GM12872 (cell line): Measurements from ENCODE around the gene SPIRE2.
A peak's percentile ranks its signal among the peaks of the same experiment; 100 is the strongest.

Source experiments
- CTCF ChIP-seq: IDR thresholded peaks from 3 replicates; pipeline ENCODE4 v1.5.1; 2011; ENCODE audit warnings: low read depth, mild to moderate bottlenecking, low read length, moderate library complexity; ENCODE audit not compliant: insufficient read depth

The SPIRE2 gene

DNA sequence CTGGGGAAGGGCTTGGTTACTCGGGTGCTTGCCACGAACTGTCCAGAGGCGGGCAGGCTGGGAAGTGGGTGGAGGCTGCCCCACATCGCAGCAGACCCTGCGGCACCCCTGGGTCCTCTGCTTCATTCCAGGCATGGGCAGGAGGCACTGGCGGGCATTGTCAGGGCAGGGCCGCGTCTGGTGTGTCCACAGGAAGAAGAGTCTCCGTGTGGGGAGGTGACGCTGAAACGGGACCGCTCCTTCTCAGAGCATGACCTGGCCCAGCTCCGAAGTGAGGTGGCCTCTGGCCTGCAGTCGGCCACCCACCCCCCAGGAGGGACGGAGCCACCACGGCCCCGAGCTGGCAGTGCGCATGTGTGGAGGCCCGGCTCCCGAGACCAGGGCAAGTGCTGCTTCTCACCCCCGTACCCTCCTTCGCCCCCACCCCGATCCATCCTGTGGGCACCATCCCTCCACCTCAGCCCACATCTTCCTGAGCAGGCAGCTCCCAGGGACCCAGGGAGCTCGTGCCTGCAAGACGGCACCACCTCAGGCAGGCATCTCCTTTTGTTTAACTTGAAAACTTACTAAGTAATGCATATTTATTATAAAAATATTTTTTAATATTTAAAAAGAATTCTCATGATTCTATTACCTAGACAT is 30.8 kb downstream of the SPIRE2 start:
- TF ChIP-seq CTCF = no peak

GRCh38 chr16:89859615-89860007 is 31.3 kb downstream of the SPIRE2 start:
- TF ChIP-seq CTCF = no peak

DNA sequence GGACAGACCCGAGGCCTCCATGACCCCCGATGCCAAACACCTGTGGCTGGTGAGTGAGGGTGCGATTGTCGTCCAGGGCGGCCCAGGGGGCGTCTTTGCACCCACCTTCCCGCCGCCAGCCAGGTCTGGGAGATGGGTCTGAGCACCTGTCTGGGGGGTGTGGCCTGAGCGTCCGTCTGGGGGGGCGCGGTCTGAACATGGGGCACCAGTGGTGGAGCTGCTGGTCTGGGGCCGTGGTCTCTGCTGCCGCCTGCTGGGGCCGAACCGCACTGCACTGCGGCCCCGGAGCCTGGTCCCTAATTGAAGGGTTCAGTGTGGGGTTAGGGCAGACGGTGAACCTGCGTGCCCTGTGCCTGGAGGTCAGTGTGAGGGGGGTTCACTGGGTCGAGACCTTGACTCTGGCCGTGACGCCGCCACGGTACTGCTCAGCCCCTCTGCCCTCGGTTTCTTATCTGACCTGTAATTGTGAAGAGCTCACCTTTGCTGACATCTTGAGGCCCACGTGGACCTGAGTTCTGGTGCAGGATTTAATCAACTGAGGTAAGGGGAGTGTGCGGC is 32.6 kb downstream of the SPIRE2 start:
- peak; percentile 98 for TF ChIP-seq CTCF

- TF ChIP-seq CTCF = no peak
These were observed 33.4 kb downstream of the SPIRE2 start for GRCh38 chr16:89861648-89862047.

GRCh38 chr16:89862732-89863131 is 34.5 kb downstream of the SPIRE2 start:
- TF ChIP-seq CTCF = no peak

DNA sequence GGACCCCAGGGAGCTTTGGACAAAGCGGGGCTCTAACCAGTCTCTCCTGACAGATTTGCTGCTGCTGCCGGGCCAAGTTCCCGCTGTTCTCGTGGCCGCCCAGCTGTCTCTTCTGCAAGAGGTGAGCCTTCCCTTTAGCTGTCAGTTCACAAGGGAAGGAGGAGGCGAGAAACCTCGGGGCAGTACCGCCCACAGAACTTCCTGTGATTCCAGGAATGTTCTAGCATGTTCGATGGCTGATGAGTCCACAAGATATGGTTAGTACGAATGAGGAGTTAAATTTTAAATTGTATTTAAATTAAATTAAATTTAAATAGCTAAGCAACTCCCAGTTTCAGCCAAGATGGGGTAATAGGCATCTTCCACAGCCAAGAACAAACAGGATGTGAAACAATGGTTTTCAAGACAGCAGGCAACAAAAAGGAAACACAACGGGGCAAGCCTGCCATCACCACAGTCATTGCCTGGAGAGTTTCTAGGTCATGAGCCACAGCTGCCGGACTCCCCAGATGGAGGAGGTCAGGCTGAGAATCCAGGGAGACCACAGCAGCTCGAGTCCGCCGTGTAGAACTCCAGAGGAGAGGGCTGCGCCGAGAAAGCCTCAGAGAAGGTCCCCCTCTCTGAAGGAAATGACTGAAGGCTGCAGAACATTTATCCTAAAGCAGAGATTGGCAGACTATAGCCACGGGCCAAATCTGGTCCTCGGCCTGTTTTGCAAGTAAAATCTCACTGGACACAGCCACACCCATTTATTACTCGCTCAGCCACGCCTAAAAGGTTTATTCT is 35.7 kb downstream of the SPIRE2 start:
- no peak for TF ChIP-seq CTCF

GRCh38 chr16:89864527-89864820 is 36.2 kb downstream of the SPIRE2 start:
- TF ChIP-seq CTCF = no peak
